ENCODE measurements around the gene PIK3R6. TPM values are rescaled to one million over a fixed set of nuclear protein-coding genes. Genes with fewer than 3 reads are reported as not detected.

The PIK3R6 gene
- polyA plus RNA-seq, 6 donors from 2014 or later = 0.18 to 0.30 TPM; not detected in 4

- Mint-ChIP-seq H3K36me3 (peaks cover 20 to 27% of the 10 kb centered on the region in 2 donors), H3K4me3 (peak overlapping the region; percentile 10 to 78 (median 53)), H3K27ac (peak overlapping the region; percentile 68 to 96 (median 93)), H3K9me3 (no peaks in the 10 kb centered on the region), H3K4me1 (peaks cover 52 to 59% (median 57%) of the 10 kb centered on the region in 3 donors), H3K27me3 (no peaks in the 10 kb centered on the region)
- peak; percentile 5 to 6 for ATAC-seq (ENCODE audit: low read depth in 2 of 2)
- peak; percentile 35 for DNase-seq
Measured at GRCh38 chr17:8900626-8901585, 33.4 kb upstream of the PIK3R6 start.

GRCh38 chr17:8900207-8900606 is 32.7 kb upstream of the PIK3R6 start:
- no peaks in the 10 kb centered on the region for H3K9me3 Mint-ChIP-seq
- peaks cover 20 to 21% of the 10 kb centered on the region in 2 donors for H3K36me3 Mint-ChIP-seq
- no peak for DNase-seq
- H3K27me3 Mint-ChIP-seq = no peaks in the 10 kb centered on the region
- peak overlapping the region in 6 of 8 donors; percentile 48 to 78 (median 56) for H3K4me3 Mint-ChIP-seq
- peak overlapping the region in 5 of 6 donors; percentile 68 to 96 (median 93) for H3K27ac Mint-ChIP-seq
- ATAC-seq (ENCODE audit: low read depth in 2 of 2) = no peak
- H3K4me1 Mint-ChIP-seq = peaks cover 58 to 66% (median 64%) of the 10 kb centered on the region in 3 donors

GRCh38 chr17:8898636-8899035 is 31.2 kb upstream of the PIK3R6 start:
- H3K4me1 Mint-ChIP-seq = peaks cover 54 to 74% (median 61%) of the 10 kb centered on the region in 3 donors
- H3K36me3 Mint-ChIP-seq = peaks cover 8% of the 10 kb centered on the region in 2 donors
- DNase-seq (no peak), ATAC-seq (ENCODE audit: low read depth in 2 of 2) (no peak)
- peak overlapping the region; percentile 8 to 83 (median 44) for H3K4me3 Mint-ChIP-seq
- peak overlapping the region; percentile 68 to 96 (median 90) for H3K27ac Mint-ChIP-seq
- H3K9me3 Mint-ChIP-seq = no peaks in the 10 kb centered on the region
- H3K27me3 Mint-ChIP-seq = no peaks in the 10 kb centered on the region

- Mint-ChIP-seq H3K4me1 (peaks cover 54 to 74% (median 61%) of the 10 kb centered on the region in 3 donors), H3K4me3 (peak overlapping the region in 2 of 8 donors; percentile 15 to 60), H3K27ac (peak overlapping the region; percentile 23 to 93 (median 74)), H3K9me3 (no peaks in the 10 kb centered on the region), H3K27me3 (no peaks in the 10 kb centered on the region), H3K36me3 (peaks cover 8% of the 10 kb centered on the region in 2 donors)
- no peak for DNase-seq
- no peak for ATAC-seq (ENCODE audit: low read depth in 2 of 2)
Measured at GRCh38 chr17:8898126-8898525, 30.7 kb upstream of the PIK3R6 start.

GRCh38 chr17:8896641-8897635 is 29.5 kb upstream of the PIK3R6 start:
- no peak for DNase-seq

GRCh38 chr17:8896087-8896486 is 28.6 kb upstream of the PIK3R6 start:
- Mint-ChIP-seq H3K4me3 (no peak overlapping the region), H3K9me3 (no peaks in the 10 kb centered on the region), H3K4me1 (peaks cover 52 to 65% (median 53%) of the 10 kb centered on the region in 3 donors), H3K27me3 (no peaks in the 10 kb centered on the region), H3K27ac (peak overlapping the region in 2 of 6 donors; percentile 17 to 36), H3K36me3 (peaks cover 16 to 18% of the 10 kb centered on the region in 2 donors)
- DNase-seq = no peak
- ATAC-seq (ENCODE audit: low read depth in 2 of 2) = no peak

More at GRCh38 chr17:8896641-8897635, 29.5 kb upstream of the PIK3R6 start:
- peak overlapping the region in 2 of 8 donors; percentile 17 to 35 for H3K4me3 Mint-ChIP-seq
- H3K27ac Mint-ChIP-seq = peak overlapping the region in 4 of 6 donors; percentile 34 to 91 (median 71)
- no peak for ATAC-seq (ENCODE audit: low read depth in 2 of 2)
- H3K4me1 Mint-ChIP-seq = peaks cover 61 to 73% (median 61%) of the 10 kb centered on the region in 3 donors
- peaks cover 15 to 20% of the 10 kb centered on the region in 2 donors for H3K36me3 Mint-ChIP-seq
- no peaks in the 10 kb centered on the region for H3K9me3 Mint-ChIP-seq
- no peaks in the 10 kb centered on the region for H3K27me3 Mint-ChIP-seq

- ATAC-seq (ENCODE audit: low read depth in 2 of 2) (peak; percentile 17 to 20), DNase-seq (no peak)
- H3K27ac Mint-ChIP-seq = peak overlapping the region; percentile 17 to 92 (median 28)
- H3K27me3 Mint-ChIP-seq = no peaks in the 10 kb centered on the region
- no peaks in the 10 kb centered on the region for H3K9me3 Mint-ChIP-seq
- H3K4me3 Mint-ChIP-seq = peak overlapping the region in 1 of 8 donors; percentile 7
- peaks cover 41 to 53% (median 44%) of the 10 kb centered on the region in 3 donors for H3K4me1 Mint-ChIP-seq
- H3K36me3 Mint-ChIP-seq = peaks cover 16 to 18% of the 10 kb centered on the region in 2 donors
Measured at GRCh38 chr17:8894673-8895578, 27.5 kb upstream of the PIK3R6 start.

- no peak overlapping the region for H3K4me3 Mint-ChIP-seq
- H3K27me3 Mint-ChIP-seq = no peaks in the 10 kb centered on the region
- peaks cover 16 to 18% of the 10 kb centered on the region in 2 donors for H3K36me3 Mint-ChIP-seq
- DNase-seq = no peak
- no peaks in the 10 kb centered on the region for H3K9me3 Mint-ChIP-seq
- peaks cover 35 to 46% (median 42%) of the 10 kb centered on the region in 3 donors for H3K4me1 Mint-ChIP-seq
- ATAC-seq (ENCODE audit: low read depth in 2 of 2) = no peak
- peak overlapping the region in 1 of 6 donors; percentile 17 for H3K27ac Mint-ChIP-seq
Measured at GRCh38 chr17:8894202-8894671, 26.8 kb upstream of the PIK3R6 start.

- Mint-ChIP-seq H3K9me3 (no peaks in the 10 kb centered on the region), H3K4me3 (no peak overlapping the region), H3K36me3 (peaks cover 16 to 18% of the 10 kb centered on the region in 2 donors), H3K27ac (no peak overlapping the region), H3K4me1 (peaks cover 29 to 41% (median 36%) of the 10 kb centered on the region in 3 donors), H3K27me3 (no peaks in the 10 kb centered on the region)
- DNase-seq (no peak), ATAC-seq (ENCODE audit: low read depth in 2 of 2) (no peak)
Measured at GRCh38 chr17:8893621-8894201, 26.2 kb upstream of the PIK3R6 start.

GRCh38 chr17:8893059-8893458 is 25.6 kb upstream of the PIK3R6 start:
- ATAC-seq (ENCODE audit: low read depth in 2 of 2) (no peak), DNase-seq (no peak)
- no peaks in the 10 kb centered on the region for H3K9me3 Mint-ChIP-seq
- no peak overlapping the region for H3K27ac Mint-ChIP-seq
- H3K27me3 Mint-ChIP-seq = no peaks in the 10 kb centered on the region
- H3K4me3 Mint-ChIP-seq = no peak overlapping the region
- H3K4me1 Mint-ChIP-seq = peaks cover 23 to 35% (median 30%) of the 10 kb centered on the region in 3 donors
- H3K36me3 Mint-ChIP-seq = peaks cover 15 to 16% of the 10 kb centered on the region in 2 donors

GRCh38 chr17:8892338-8892690 is 24.8 kb upstream of the PIK3R6 start:
- Mint-ChIP-seq H3K36me3 (peaks cover 13 to 19% of the 10 kb centered on the region in 2 donors), H3K9me3 (no peaks in the 10 kb centered on the region), H3K27me3 (no peaks in the 10 kb centered on the region), H3K4me1 (peaks cover 16 to 27% (median 23%) of the 10 kb centered on the region in 3 donors), H3K27ac (peak overlapping the region in 3 of 6 donors; percentile 41 to 93 (median 84)), H3K4me3 (peak overlapping the region in 1 of 8 donors; percentile 15)
- no peak for ATAC-seq (ENCODE audit: low read depth in 2 of 2)
- no peak for DNase-seq

- Mint-ChIP-seq H3K9me3 (peaks cover 0 to 2% (median 0%) of the 10 kb centered on the region in 7 donors), H3K4me1 (peaks cover 8 to 17% (median 13%) of the 10 kb centered on the region in 3 donors), H3K36me3 (peaks cover 13 to 23% of the 10 kb centered on the region in 2 donors), H3K4me3 (no peak overlapping the region), H3K27me3 (no peaks in the 10 kb centered on the region), H3K27ac (no peak overlapping the region)
- DNase-seq (no peak), ATAC-seq (ENCODE audit: low read depth in 2 of 2) (no peak)
Measured at GRCh38 chr17:8890671-8891070, 23.2 kb upstream of the PIK3R6 start.

Measured in naive B cell (primary cell).